Gastrocnemius medialis (tissue), 4 donors: ENCODE data around the gene MON2.

Experiments used
- POLR2A ChIP-seq, 2 donors: fragments of 450-650 bp; IDR thresholded peaks; one replicate each; pipeline ENCODE4 v1.6.1; 2017; ENCODE audit warnings: antibody characterized with exemption in 2 of 2, mild to moderate bottlenecking in 2 of 2, moderate library complexity in 2 of 2
- TF ChIP-seq, protein P1 (sequence below), 5 experiments: fragments of 450-650 bp in 3 of 5; fragments of 200-600 bp in 2 of 5; sonication (generic) in 2 of 5; IDR thresholded peaks in 4 of 5; conservative IDR thresholded peaks in 1 of 5; 1 replicate in 4 of 5; 2 replicates in 1 of 5; pipeline ENCODE4 v1.5.1; 2016 to 2019; ENCODE audit warnings: antibody characterized with exemption in 5 of 5, mild to moderate bottlenecking in 3 of 5, moderate library complexity in 3 of 5

DNA sequence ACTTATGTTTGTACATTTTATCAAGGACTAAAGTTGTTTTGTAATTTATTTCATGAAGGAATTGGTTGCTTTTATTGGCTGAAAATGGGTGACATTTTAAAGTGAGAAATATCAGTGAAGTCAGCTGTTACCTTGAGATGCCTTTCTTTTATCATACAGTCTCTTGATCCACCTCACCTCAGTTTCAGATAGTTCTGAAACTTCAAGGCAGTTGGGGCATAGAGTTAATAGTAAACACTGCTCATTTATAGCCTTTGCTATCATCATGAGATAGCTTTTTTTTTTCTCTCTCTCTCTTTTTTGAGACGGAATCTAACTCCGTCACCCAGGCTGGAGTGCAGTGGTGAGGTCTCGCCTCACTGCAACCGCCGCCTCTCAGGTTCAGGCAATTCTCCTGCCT lies 76.7 kb downstream of the MON2 start:
- TF ChIP-seq, protein P1, sequence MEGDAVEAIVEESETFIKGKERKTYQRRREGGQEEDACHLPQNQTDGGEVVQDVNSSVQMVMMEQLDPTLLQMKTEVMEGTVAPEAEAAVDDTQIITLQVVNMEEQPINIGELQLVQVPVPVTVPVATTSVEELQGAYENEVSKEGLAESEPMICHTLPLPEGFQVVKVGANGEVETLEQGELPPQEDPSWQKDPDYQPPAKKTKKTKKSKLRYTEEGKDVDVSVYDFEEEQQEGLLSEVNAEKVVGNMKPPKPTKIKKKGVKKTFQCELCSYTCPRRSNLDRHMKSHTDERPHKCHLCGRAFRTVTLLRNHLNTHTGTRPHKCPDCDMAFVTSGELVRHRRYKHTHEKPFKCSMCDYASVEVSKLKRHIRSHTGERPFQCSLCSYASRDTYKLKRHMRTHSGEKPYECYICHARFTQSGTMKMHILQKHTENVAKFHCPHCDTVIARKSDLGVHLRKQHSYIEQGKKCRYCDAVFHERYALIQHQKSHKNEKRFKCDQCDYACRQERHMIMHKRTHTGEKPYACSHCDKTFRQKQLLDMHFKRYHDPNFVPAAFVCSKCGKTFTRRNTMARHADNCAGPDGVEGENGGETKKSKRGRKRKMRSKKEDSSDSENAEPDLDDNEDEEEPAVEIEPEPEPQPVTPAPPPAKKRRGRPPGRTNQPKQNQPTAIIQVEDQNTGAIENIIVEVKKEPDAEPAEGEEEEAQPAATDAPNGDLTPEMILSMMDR (IDR thresholded peaks at IDR 0.05 in 4 of 5, conservative IDR thresholded peaks at IDR 0.05 in 1 of 5) = no peak
- TF ChIP-seq POLR2A (IDR thresholded peaks at IDR 0.05) = no peak
